GM12878 (cell line): ENCODE data around the gene TBL1XR1. TPM values are rescaled to one million over a fixed set of nuclear protein-coding genes. Genes with fewer than 3 reads are reported as not detected.

Experiments used
- ATAC-seq: fragments of 200-7000 bp; cut with Tn5 transposase; 3 replicates; pipeline ENCODE4 v1.9.1; 2020; ENCODE audit warnings: mild to moderate bottlenecking, moderate library complexity
- BruUV-seq: library from RNA; stranded (reverse); fragments of 400-500 nt; replicated peaks from 2 replicates; lab custom pipeline; 2021; lab: Mats Ljungman, UMichigan
- CTCF ChIA-PET: fragments of 300-600 bp; sonication (Branson Sonifier 250); formaldehyde crosslinking; extraction: SDS; loops from one replicate; lab custom pipeline; 2021; ENCODE audit warnings: inconsistent platforms; lab: Yijun Ruan, JAX
- POLR2A ChIA-PET: fragments of 350-600 bp; formaldehyde crosslinking; extraction: SDS; loops from one replicate; lab custom pipeline; 2021; ENCODE audit warnings: inconsistent platforms; lab: Charles Lee
- RAD21 ChIA-PET: fragments of 300-600 bp; sonication (Branson Sonifier 250); formaldehyde crosslinking; loops from one replicate; lab custom pipeline; 2023; ENCODE audit warnings: antibody characterized with exemption; ENCODE audit not compliant: unreplicated experiment; lab: Charles Lee
- SMC1A ChIA-PET: fragments of 300-600 bp; sonication (Branson Sonifier 250); formaldehyde crosslinking; loops from one replicate; lab custom pipeline; 2023; ENCODE audit not compliant: unreplicated experiment, uncharacterized antibody; lab: Charles Lee
- DNase-seq: peaks from one replicate; pipeline ENCODE4 v3.0.0-alpha.2; 2011; ENCODE audit warnings: low read depth, low spot score
- FAIRE-seq: peaks from 3 replicates; lab custom pipeline; 2011; peaks lifted over from hg19 to GRCh38; lab: Jason Lieb, UNC
- H2AFZ ChIP-seq: 2 replicates; pipeline ENCODE4 v1.6.0; 2011; ENCODE audit warnings: low read depth, low read length, control low read depth; ENCODE audit not compliant: control insufficient read depth
- H3K27ac ChIP-seq: 2 replicates; pipeline ENCODE4 v1.5.1; 2011; ENCODE audit warnings: control low read depth; ENCODE audit not compliant: control insufficient read depth, insufficient read depth
- H3K27me3 ChIP-seq, 2 experiments: replicated peaks in 1 of 2; 2 replicates each; pipeline versions ENCODE4 v1.6.0 to v1.6.1; 2011; ENCODE audit warnings: low read length in 1 of 2; ENCODE audit not compliant: control insufficient read depth in 2 of 2, insufficient read depth in 2 of 2
- H3K36me3 ChIP-seq, 2 experiments: 2 replicates each; pipeline ENCODE4 v1.5.1; 2011; ENCODE audit warnings: low read length in 1 of 2; ENCODE audit not compliant: control insufficient read depth in 2 of 2, insufficient read depth in 2 of 2
- H3K4me1 ChIP-seq: 2 replicates; pipeline ENCODE4 v1.6.1; 2011; ENCODE audit warnings: mild to moderate bottlenecking, low read length, moderate library complexity, mixed read lengths; ENCODE audit not compliant: control insufficient read depth, insufficient read depth
- H3K4me2 ChIP-seq: 2 replicates; pipeline ENCODE4 v1.6.0; 2011; ENCODE audit warnings: control low read depth; ENCODE audit not compliant: control insufficient read depth, insufficient read depth
- H3K4me3 ChIP-seq: fragments of 200-600 bp; sonication (generic); 2 replicates; pipeline ENCODE4 v1.5.1; 2016
- H3K79me2 ChIP-seq: 2 replicates; pipeline ENCODE4 v1.6.0; 2011; ENCODE audit warnings: low read length; ENCODE audit not compliant: control insufficient read depth, insufficient read depth
- H3K9ac ChIP-seq: 2 replicates; pipeline ENCODE4 v1.8.0; 2011; ENCODE audit warnings: low read length, control low read depth, mixed read lengths; ENCODE audit not compliant: control insufficient read depth, insufficient read depth
- H3K9me3 ChIP-seq: replicated peaks from 3 replicates; pipeline ENCODE4 v1.5.1; 2011; ENCODE audit warnings: mild to moderate bottlenecking, low read length; ENCODE audit not compliant: control insufficient read depth, insufficient read depth
- H4K20me1 ChIP-seq: 2 replicates; pipeline ENCODE4 v1.6.0; 2011; ENCODE audit not compliant: control insufficient read depth, insufficient read depth
- CBX3 ChIP-seq: fragments of 200-600 bp; sonication (generic); IDR thresholded peaks from 2 replicates; pipeline ENCODE4 v1.6.1; 2016; ENCODE audit warnings: low read depth, borderline replicate concordance
- CHD2 ChIP-seq: IDR thresholded peaks from 2 replicates; pipeline ENCODE4 v1.6.1; 2011; ENCODE audit warnings: low read depth, low read length, improper control_type of control experiment, borderline replicate concordance
- ETV6 ChIP-seq, 2 experiments: fragments of 450-650 bp in 1 of 2; IDR thresholded peaks in 1 of 2; conservative IDR thresholded peaks in 1 of 2; 2 replicates each; pipeline ENCODE4 v1.6.1; 2014; ENCODE audit warnings: antibody characterized with exemption in 1 of 2, borderline replicate concordance in 1 of 2, low read depth in 1 of 2, mild to moderate bottlenecking in 1 of 2, moderate library complexity in 1 of 2
- IKZF2 ChIP-seq, 2 experiments: fragments of 450-650 bp; IDR thresholded peaks; 2 replicates each; pipeline ENCODE4 v1.6.1; 2017; ENCODE audit warnings: mild to moderate bottlenecking in 2 of 2, moderate library complexity in 2 of 2
- MTA2 ChIP-seq: fragments of 450-650 bp; IDR thresholded peaks from 2 replicates; pipeline ENCODE4 v1.6.1; 2016; ENCODE audit warnings: low read depth, mild to moderate bottlenecking, moderate library complexity
- NBN ChIP-seq: fragments of 450-650 bp; IDR thresholded peaks from 2 replicates; pipeline ENCODE4 v1.6.1; 2016
- RBBP5 ChIP-seq: fragments of 200-600 bp; sonication (generic); conservative IDR thresholded peaks from 2 replicates; pipeline ENCODE4 v1.6.1; 2016
- RUNX3 ChIP-seq: IDR thresholded peaks from 2 replicates; pipeline ENCODE4 v1.6.1; 2012; ENCODE audit warnings: low read length, inconsistent platforms
- SMAD5 ChIP-seq: IDR thresholded peaks from 2 replicates; pipeline ENCODE4 v1.6.1; 2016; ENCODE audit warnings: antibody characterized with exemption, low read depth
- SREBF1 ChIP-seq: IDR thresholded peaks from 2 replicates; pipeline ENCODE4 v1.6.1; 2012; ENCODE audit warnings: mild to moderate bottlenecking, low read length
- STAT3 ChIP-seq: IDR thresholded peaks from 2 replicates; pipeline ENCODE4 v1.6.1; 2011; ENCODE audit warnings: low read depth, low read length, improper control_type of control experiment
- SUZ12 ChIP-seq: fragments of 200-600 bp; sonication (generic); IDR thresholded peaks from one replicate; pipeline ENCODE4 v1.6.1; 2018; ENCODE audit warnings: antibody characterized with exemption, mild to moderate bottlenecking; ENCODE audit not compliant: unreplicated experiment
- TCF3 ChIP-seq: IDR thresholded peaks from 2 replicates; pipeline ENCODE4 v1.6.1; 2012; ENCODE audit warnings: low read depth, mild to moderate bottlenecking, low read length, borderline replicate concordance; ENCODE audit not compliant: insufficient read depth
- WGBS: methylation state at CpG from one replicate; pipeline ENCODE4 v1.1.6; 2016; ENCODE audit warnings: low lambda C conversion rate; ENCODE audit not compliant: insufficient replicate concordance, insufficient coverage; ENCODE audit errors: missing lambda C conversion rate; 5-methylcytosine and 5-hydroxymethylcytosine counted together
- in situ Hi-C: fragments of 300-500 bp; cut with MboI; formaldehyde crosslinking; loops from 9 replicates; pipeline ENCODE4 v1.14.3; 2018; ENCODE audit warnings: mixed read lengths
- intact Hi-C: fragments of 100-400 bp; cut with micrococcal nuclease; formaldehyde crosslinking; loops from one replicate; pipeline ENCODE4 v1.14.2; 2022; ENCODE audit not compliant: unreplicated experiment
- polyA plus RNA-seq, 11 experiments: library from polyadenylated mRNA; depleted of rRNA in 4 of 11; unstranded in 6 of 11; stranded (reverse) in 5 of 11; fragments of >200 nt; fragmentation: Nextera tagmentation in 4 of 11; fragmentation: Illumina TruSeq in 1 of 11; extraction: Ambion mirVana in 4 of 11; extraction: Trizol in 1 of 11; gene quantifications; 1 replicate in 1 of 11; 2 replicates in 10 of 11; pipeline versions ENCODE4 v1.2.1 to v1.2.3, GENCODE V29; 2011 to 2016; ENCODE audit warnings: inconsistent platforms in 2 of 11, missing spikeins in 2 of 11, low read depth in 1 of 11
- total RNA-seq, 4 experiments: library from RNA; depleted of rRNA in 3 of 4; stranded (reverse); fragments of >200 nt in 3 of 4; fragmentation: Illumina TruSeq in 1 of 4; extraction: Trizol in 1 of 4; gene quantifications; 2 replicates each; pipeline versions ENCODE4 v1.2.1 to v1.2.3, GENCODE V29; 2013 to 2021

TBL1XR1 gene
- total and polyA plus RNA-seq, 10 of the 15 experiments (the other 5 are each of a cell fraction or from before 2014, with no cell fraction given): 13.0 to 115 (median 60.4) TPM

GRCh38 chr3:177069514-177070329 lies 127.6 kb downstream of the TBL1XR1 start:
- ChIA-PET SMC1A (interaction anchor here (2.1 kb wide), 2 partner anchors 11 to 18 kb away, joined by 10 to 11 read pairs; no protein-coding TSS in a partner anchor), CTCF (interaction anchor here (1.2 to 1.6 kb wide), 3 partner anchors 17 to 32 kb away, joined by 3 to 5 read pairs (median 4); no protein-coding TSS in a partner anchor), RAD21 (no interaction called here), POLR2A (interaction anchor here (1.2 kb wide), 1 partner anchor 10 kb away, joined by 3 read pairs; no protein-coding TSS in a partner anchor)
- intact Hi-C loops: no loop called here
- Histone ChIP-seq H3K4me1 (no peaks in the 10 kb centered on the region), H3K9ac (no peak overlapping the region), H3K9me3 (no peaks in the 10 kb centered on the region), H3K4me3 (no peak overlapping the region), H3K4me2 (no peak overlapping the region), H3K27me3 (no peaks in the 10 kb centered on the region), H2AFZ (no peak overlapping the region)
- DNase-seq (no peak), FAIRE-seq (no peak)
- BruUV-seq: no TSS peak
- TF ChIP-seq ETV6 (conservative IDR thresholded peaks at IDR 0.05 in 1 of 2, IDR thresholded peaks at IDR 0.05 in 1 of 2; ENCODE audit: borderline replicate concordance in 1 of 2, low read depth in 1 of 2) (peak in 1 of 2 experiments; percentile 60; a peak in 2 of 4 replicates), CBX3 (no peak)
- TF ChIP-seq, all 136 proteins: peak for 1
- H4K20me1 ChIP-seq: no peaks in the 10 kb centered on the region
- ATAC-seq: no peak
- in situ Hi-C loops: no loop called here
- peaks cover 0 to 2% of the 10 kb centered on the region in 2 experiments; a peak in 2 of 4 replicates for H3K36me3 ChIP-seq
- H3K27ac ChIP-seq: no peak overlapping the region
- peaks cover 21% of the 10 kb centered on the region for H3K79me2 ChIP-seq
- 80% methylated on average over 6 of the region's 6 CpGs for WGBS

DNA sequence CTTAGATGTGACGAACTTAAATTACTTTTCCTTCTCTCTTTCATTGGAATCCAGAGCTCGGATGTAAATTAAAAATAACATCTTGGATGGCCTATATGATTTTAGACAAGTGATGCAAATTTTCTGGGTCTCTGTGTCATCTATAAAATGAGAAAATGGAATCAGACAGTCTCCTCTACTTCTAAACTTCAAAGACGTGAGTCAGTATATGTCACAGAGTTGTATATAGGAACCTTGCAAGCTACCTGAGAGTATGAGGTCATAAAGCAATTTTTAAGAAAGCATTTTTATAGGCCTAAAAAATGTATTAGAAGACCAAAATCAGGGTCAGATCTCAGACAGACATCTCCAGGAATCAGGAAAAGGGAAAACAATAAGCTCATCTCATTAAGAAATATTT lies 128.3 kb downstream of the TBL1XR1 start:
- 97% methylated on average over 3 of the region's 3 CpGs for WGBS
- Histone ChIP-seq H3K4me1 (no peaks in the 10 kb centered on the region), H3K9me3 (no peaks in the 10 kb centered on the region), H2AFZ (no peak overlapping the region), H4K20me1 (no peaks in the 10 kb centered on the region), H3K36me3 (peaks cover 0 to 2% of the 10 kb centered on the region in 2 experiments; a peak in 2 of 4 replicates), H3K27ac (no peak overlapping the region), H3K9ac (no peak overlapping the region), H3K4me2 (no peak overlapping the region), H3K4me3 (no peak overlapping the region), H3K27me3 (no peaks in the 10 kb centered on the region), H3K79me2 (peaks cover 20% of the 10 kb centered on the region)
- no peak for DNase-seq
- intact Hi-C loops: no loop called here
- no peak for FAIRE-seq
- CTCF ChIA-PET: interaction anchor here (1.2 to 1.6 kb wide), 3 partner anchors 16 to 32 kb away, joined by 3 to 5 read pairs (median 4); no protein-coding TSS in a partner anchor
- no peak for ATAC-seq
- SMC1A ChIA-PET: interaction anchor here (0.7 to 2.1 kb wide), 3 partner anchors 10 to 17 kb away, joined by 3 to 11 read pairs (median 10); no protein-coding TSS in a partner anchor
- no TSS peak for BruUV-seq
- RAD21 ChIA-PET: interaction anchor here (1.3 kb wide), 1 partner anchor 12 kb away, joined by 3 read pairs; no protein-coding TSS in a partner anchor
- POLR2A ChIA-PET: interaction anchor here (1.2 kb wide), 1 partner anchor 10 kb away, joined by 3 read pairs; no protein-coding TSS in a partner anchor
- TF ChIP-seq SMAD5: no peak
- TF ChIP-seq CBX3: no peak
- TF ChIP-seq STAT3: no peak
- TF ChIP-seq IKZF2 (IDR thresholded peaks at IDR 0.05): no peak
- TF ChIP-seq RUNX3: no peak
- no peak for TF ChIP-seq MTA2
- no peak for TF ChIP-seq NBN
- no peak for TF ChIP-seq RBBP5
- no peak for TF ChIP-seq TCF3
- TF ChIP-seq CHD2: no peak
- TF ChIP-seq SUZ12: no peak
- no peak for TF ChIP-seq SREBF1
- in situ Hi-C loops: no loop called here
